HEK293 (cell line): ENCODE measurements around the gene MYO7B.

ENCODE experiments used
- CTCF ChIA-PET: fragments of 350-600 bp; formaldehyde crosslinking; extraction: SDS; loops from one replicate; lab custom pipeline; 2021; ENCODE audit warnings: antibody characterized with exemption; lab: Yijun Ruan, JAX
- POLR2A ChIA-PET: fragments of 300-600 bp; formaldehyde crosslinking; extraction: SDS; loops from one replicate; lab custom pipeline; 2020; ENCODE audit warnings: antibody characterized with exemption, inconsistent platforms; lab: Yijun Ruan, JAX
- H3K27ac ChIP-seq: fragments of 200-500 bp; sonication (Bioruptor generic); 2 replicates; pipeline ENCODE4 v1.5.1; 2014; ENCODE audit warnings: low read depth, low read length, control low read depth, inconsistent platforms; ENCODE audit errors: extremely low read depth
- H3K36me3 ChIP-seq, 2 experiments: fragments of 200-500 bp in 1 of 2; sonication (Bioruptor generic) in 1 of 2; 1 replicate in 1 of 2; 2 replicates in 1 of 2; pipeline ENCODE4 v1.5.1; 2014 to 2017; ENCODE audit warnings: inconsistent platforms in 2 of 2, low read length in 2 of 2; ENCODE audit not compliant: control insufficient read depth in 2 of 2, insufficient read depth in 1 of 2
- H3K4me1 ChIP-seq: fragments of 200-500 bp; sonication (Bioruptor generic); 2 replicates; pipeline ENCODE4 v1.5.1; 2014; ENCODE audit warnings: mild to moderate bottlenecking, low read length, inconsistent platforms; ENCODE audit not compliant: control insufficient read depth, insufficient read depth
- H3K4me3 ChIP-seq: 2 replicates; pipeline ENCODE4 v1.5.1; 2011; ENCODE audit warnings: low read depth, mild to moderate bottlenecking, control low read depth, low read length, moderate library complexity
- H3K9me3 ChIP-seq: fragments of 200-500 bp; sonication (Bioruptor generic); 2 replicates; pipeline ENCODE4 v1.5.1; 2014; ENCODE audit warnings: low read depth, low read length, inconsistent platforms; ENCODE audit not compliant: control insufficient read depth, insufficient read depth
- GLI4 ChIP-seq: fragments of 450-650 bp; formaldehyde crosslinking; IDR thresholded peaks from 2 replicates; pipeline ENCODE4 v1.5.1; 2016; ENCODE audit warnings: missing biosample characterization, missing genetic modification characterization
- HOXC10 ChIP-seq: sonication (generic); formaldehyde crosslinking; IDR thresholded peaks from 2 replicates; pipeline ENCODE4 v1.8.1; 2023; ENCODE audit warnings: mild to moderate bottlenecking, missing genetic modification reagents
- PRDM1 ChIP-seq: fragments of 450-650 bp; formaldehyde crosslinking; IDR thresholded peaks from 2 replicates; pipeline ENCODE4; 2016; ENCODE audit warnings: missing biosample characterization, missing genetic modification characterization
- SETDB1 ChIP-seq: IDR thresholded peaks from one replicate; pipeline ENCODE4 v1.6.1; 2017; ENCODE audit warnings: mild to moderate bottlenecking, low read length, moderate library complexity, mixed read lengths; ENCODE audit not compliant: insufficient read length
- TRIM28 ChIP-seq: IDR thresholded peaks from 2 replicates; pipeline ENCODE4 v1.6.1; 2011; ENCODE audit warnings: low read length, control low read depth, borderline replicate concordance
- ZBTB20 ChIP-seq: fragments of 450-650 bp; formaldehyde crosslinking; IDR thresholded peaks from 2 replicates; pipeline ENCODE4 v1.5.1; 2016; ENCODE audit warnings: missing biosample characterization, missing genetic modification characterization
- ZBTB26 ChIP-seq: fragments of 450-650 bp; formaldehyde crosslinking; optimal IDR thresholded peaks from 2 replicates; pipeline ENCODE3; 2016; ENCODE audit warnings: missing biosample characterization, mild to moderate bottlenecking, missing genetic modification characterization
- ZFHX2 ChIP-seq: fragments of 450-650 bp; formaldehyde crosslinking; conservative IDR thresholded peaks from 2 replicates; pipeline ENCODE4 v1.5.1; 2016; ENCODE audit warnings: missing biosample characterization, missing genetic modification characterization
- ZNF2 ChIP-seq: fragments of 450-650 bp; formaldehyde crosslinking; IDR thresholded peaks from 2 replicates; pipeline ENCODE4 v1.5.1; 2016; ENCODE audit warnings: missing biosample characterization, missing genetic modification characterization
- ZNF292 ChIP-seq: fragments of 450-650 bp; formaldehyde crosslinking; IDR thresholded peaks from 2 replicates; pipeline ENCODE4 v1.5.1; 2016; ENCODE audit warnings: low read depth, missing biosample characterization, missing genetic modification characterization, borderline replicate concordance
- ZNF416 ChIP-seq: fragments of 450-650 bp; formaldehyde crosslinking; IDR thresholded peaks from 2 replicates; pipeline ENCODE4 v1.5.1; 2016; ENCODE audit warnings: missing biosample characterization, missing genetic modification characterization
- ZNF571 ChIP-seq: fragments of 450-650 bp; formaldehyde crosslinking; IDR thresholded peaks from 2 replicates; pipeline ENCODE4 v1.5.0; 2017; ENCODE audit warnings: missing biosample characterization, missing genetic modification characterization
- ZNF624 ChIP-seq: fragments of 450-650 bp; formaldehyde crosslinking; IDR thresholded peaks from 2 replicates; pipeline ENCODE4 v1.5.1; 2017; ENCODE audit warnings: missing biosample characterization, missing genetic modification characterization
- ZNF792 ChIP-seq: fragments of 450-650 bp; formaldehyde crosslinking; IDR thresholded peaks from 2 replicates; pipeline ENCODE4 v1.5.1; 2016; ENCODE audit warnings: missing biosample characterization, missing genetic modification characterization
- TF ChIP-seq, protein P1 (sequence below): fragments of 450-650 bp; formaldehyde crosslinking; IDR thresholded peaks from 2 replicates; pipeline ENCODE4 v1.5.1; 2016; ENCODE audit warnings: missing biosample characterization, missing genetic modification characterization
- TF ChIP-seq, protein P2 (sequence below): fragments of 450-650 bp; formaldehyde crosslinking; IDR thresholded peaks from 2 replicates; pipeline ENCODE4 v1.5.1; 2016; ENCODE audit warnings: missing biosample characterization, missing genetic modification characterization

The MYO7B gene

GRCh38 chr2:127584047-127584446, 48.6 kb downstream of the MYO7B start:
- Histone ChIP-seq H3K27ac (no peak overlapping the region), H3K9me3 (no peaks in the 10 kb centered on the region), H3K36me3 (no peaks in the 10 kb centered on the region), H3K4me1 (no peaks in the 10 kb centered on the region), H3K4me3 (no peak overlapping the region)
- ChIA-PET CTCF (interaction anchor here (0.6 to 1.6 kb wide), 2 partner anchors 66 to 413 kb away, joined by 3 to 4 read pairs; no protein-coding TSS in a partner anchor), POLR2A (no interaction called here)
- TF ChIP-seq, protein P1, sequence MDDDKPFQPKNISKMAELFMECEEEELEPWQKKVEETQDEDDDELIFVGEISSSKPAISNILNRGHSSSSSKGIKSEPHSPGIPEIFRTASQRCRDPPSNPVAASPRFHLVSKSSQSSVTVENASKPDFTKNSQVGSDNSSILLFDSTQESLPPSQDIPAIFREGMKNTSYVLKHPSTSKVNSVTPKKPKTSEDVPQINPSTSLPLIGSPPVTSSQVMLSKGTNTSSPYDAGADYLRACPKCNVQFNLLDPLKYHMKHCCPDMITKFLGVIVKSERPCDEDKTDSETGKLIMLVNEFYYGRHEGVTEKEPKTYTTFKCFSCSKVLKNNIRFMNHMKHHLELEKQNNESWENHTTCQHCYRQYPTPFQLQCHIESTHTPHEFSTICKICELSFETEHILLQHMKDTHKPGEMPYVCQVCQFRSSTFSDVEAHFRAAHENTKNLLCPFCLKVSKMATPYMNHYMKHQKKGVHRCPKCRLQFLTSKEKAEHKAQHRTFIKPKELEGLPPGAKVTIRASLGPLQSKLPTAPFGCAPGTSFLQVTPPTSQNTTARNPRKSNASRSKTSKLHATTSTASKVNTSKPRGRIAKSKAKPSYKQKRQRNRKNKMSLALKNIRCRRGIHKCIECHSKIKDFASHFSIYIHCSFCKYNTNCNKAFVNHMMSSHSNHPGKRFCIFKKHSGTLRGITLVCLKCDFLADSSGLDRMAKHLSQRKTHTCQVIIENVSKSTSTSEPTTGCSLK (tag by site-specific recombination): no peak

DNA sequence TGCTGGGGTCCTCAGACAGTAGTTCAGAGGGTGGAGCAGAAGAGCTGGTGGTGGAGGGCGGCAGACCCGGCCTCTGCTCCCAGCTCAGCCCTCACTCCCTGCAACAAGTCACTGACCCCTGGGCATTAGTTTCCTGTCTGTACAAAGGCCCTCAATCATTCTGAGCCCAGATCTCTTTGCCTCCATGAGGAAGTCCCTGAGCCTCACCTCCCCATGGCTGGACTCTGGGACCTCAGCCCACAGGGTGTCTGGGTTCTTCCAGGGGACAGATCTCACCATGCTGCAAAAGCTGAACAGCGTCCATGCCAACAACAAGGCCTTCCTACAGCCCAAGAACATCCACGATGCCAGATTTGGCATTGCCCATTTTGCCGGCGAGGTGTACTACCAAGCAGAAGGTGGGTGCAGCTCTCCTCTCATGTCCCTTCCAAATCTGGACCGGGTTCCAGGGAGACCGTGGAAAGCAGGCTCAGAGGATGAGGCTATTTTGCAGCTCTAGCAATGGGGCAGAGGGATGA, 49.1 kb downstream of the MYO7B start:
- no peaks in the 10 kb centered on the region for H3K9me3 ChIP-seq
- ChIA-PET POLR2A (no interaction called here), CTCF (interaction anchor here (0.6 to 1.6 kb wide), 3 partner anchors 9 to 412 kb away, joined by 3 to 4 read pairs (median 3); no protein-coding TSS in a partner anchor)
- no peaks in the 10 kb centered on the region for H3K4me1 ChIP-seq
- H3K27ac ChIP-seq: no peak overlapping the region
- TF ChIP-seq ZNF416 (tag by site-specific recombination) (no peak), ZNF2 (no peak), ZNF571 (tag by site-specific recombination) (no peak), ZBTB20 (tag by site-specific recombination) (no peak)
- H3K36me3 ChIP-seq: no peaks in the 10 kb centered on the region
- H3K4me3 ChIP-seq: no peak overlapping the region

- Histone ChIP-seq H3K27ac (no peak overlapping the region), H3K4me3 (no peak overlapping the region), H3K9me3 (no peaks in the 10 kb centered on the region), H3K4me1 (no peaks in the 10 kb centered on the region), H3K36me3 (no peaks in the 10 kb centered on the region)
- ChIA-PET CTCF (interaction anchor here (0.7 to 1.6 kb wide), 2 partner anchors 65 to 368 kb away, joined by 3 to 4 read pairs; no protein-coding TSS in a partner anchor), POLR2A (no interaction called here)
- TF ChIP-seq HOXC10 (CRISPR knock-in tag) (no peak), PRDM1 (no peak), TRIM28 (no peak), ZFHX2 (tag by site-specific recombination) (no peak), SETDB1 (no peak), ZNF792 (tag by site-specific recombination) (no peak), ZNF624 (no peak), ZNF292 (no peak), GLI4 (tag by site-specific recombination) (no peak), ZBTB26 (tag by site-specific recombination) (no peak)
- TF ChIP-seq, protein P2, sequence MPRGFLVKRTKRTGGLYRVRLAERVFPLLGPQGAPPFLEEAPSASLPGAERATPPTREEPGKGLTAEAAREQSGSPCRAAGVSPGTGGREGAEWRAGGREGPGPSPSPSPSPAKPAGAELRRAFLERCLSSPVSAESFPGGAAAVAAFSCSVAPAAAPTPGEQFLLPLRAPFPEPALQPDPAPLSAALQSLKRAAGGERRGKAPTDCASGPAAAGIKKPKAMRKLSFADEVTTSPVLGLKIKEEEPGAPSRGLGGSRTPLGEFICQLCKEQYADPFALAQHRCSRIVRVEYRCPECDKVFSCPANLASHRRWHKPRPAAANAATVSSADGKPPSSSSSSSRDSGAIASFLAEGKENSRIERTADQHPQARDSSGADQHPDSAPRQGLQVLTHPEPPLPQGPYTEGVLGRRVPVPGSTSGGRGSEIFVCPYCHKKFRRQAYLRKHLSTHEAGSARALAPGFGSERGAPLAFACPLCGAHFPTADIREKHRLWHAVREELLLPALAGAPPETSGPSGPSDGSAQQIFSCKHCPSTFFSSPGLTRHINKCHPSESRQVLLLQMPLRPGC: no peak
- TF ChIP-seq, all 188 proteins: peak for 0
These were observed 49.9 kb downstream of the MYO7B start for GRCh38 chr2:127585270-127585807.
